HL-60 (cell line): ENCODE results near the gene TEX29.

Source experiments
- DNase-seq, 2 experiments: peaks; one replicate each; pipeline ENCODE4 v3.0.0-alpha.2; 2010 to 2020; ENCODE audit warnings: low read depth in 1 of 2, low spot score in 1 of 2
- H3K27ac ChIP-seq: fragments of 250-450 bp; sonication (Bioruptor Pico); replicated peaks from 2 replicates; pipeline ENCODE4 v1.5.1; 2020; ENCODE audit warnings: mild to moderate bottlenecking, moderate library complexity
- H3K27me3 ChIP-seq: fragments of 250-450 bp; sonication (Bioruptor Pico); 2 replicates; pipeline ENCODE4 v1.5.1; 2021; ENCODE audit warnings: mild to moderate bottlenecking, moderate library complexity; ENCODE audit not compliant: insufficient read depth, poor library complexity, severe bottlenecking
- H3K4me3 ChIP-seq: replicated peaks from 2 replicates; pipeline ENCODE4 v1.5.1; 2011; ENCODE audit warnings: mild to moderate bottlenecking, control low read depth, low read length; ENCODE audit not compliant: insufficient read depth
- CTCF ChIP-seq: IDR thresholded peaks from one replicate; pipeline ENCODE4 v1.5.1; 2011; ENCODE audit warnings: low read length, control low read depth, inconsistent platforms; ENCODE audit not compliant: insufficient read depth
- GABPA ChIP-seq: IDR thresholded peaks from 2 replicates; pipeline ENCODE4 v1.6.1; 2012; ENCODE audit warnings: low read depth
- POLR2AphosphoS5 ChIP-seq: IDR thresholded peaks from 2 replicates; pipeline ENCODE4 v1.6.1; 2012; ENCODE audit warnings: low read depth
- REST ChIP-seq: IDR thresholded peaks from 2 replicates; pipeline ENCODE4 v1.6.1; 2012; ENCODE audit warnings: low read depth; ENCODE audit not compliant: insufficient replicate concordance
- SPI1 ChIP-seq: IDR thresholded peaks from 2 replicates; pipeline ENCODE4 v1.6.1; 2012; ENCODE audit warnings: low read depth, mild to moderate bottlenecking, borderline replicate concordance

TEX29 gene

GRCh38 chr13:111302045-111302726 is 18.3 kb upstream of the TEX29 start:
- Histone ChIP-seq H3K27ac (no peak overlapping the region), H3K27me3 (no peaks in the 10 kb centered on the region), H3K4me3 (no peak overlapping the region)
- no peak for TF ChIP-seq SPI1
- TF ChIP-seq POLR2AphosphoS5 = no peak
- no peak for TF ChIP-seq REST
- TF ChIP-seq GABPA = no peak
- TF ChIP-seq CTCF = no peak
- DNase-seq = no peak

GRCh38 chr13:111303559-111303958 is 16.9 kb upstream of the TEX29 start:
- no peak overlapping the region for H3K27ac ChIP-seq
- no peaks in the 10 kb centered on the region for H3K27me3 ChIP-seq
- no peak overlapping the region for H3K4me3 ChIP-seq
- DNase-seq = no peak
- TF ChIP-seq POLR2AphosphoS5 (no peak), GABPA (no peak), CTCF (no peak), SPI1 (no peak), REST (no peak)

GRCh38 chr13:111304041-111304544 is 16.3 kb upstream of the TEX29 start:
- Histone ChIP-seq H3K27ac (no peak overlapping the region), H3K4me3 (no peak overlapping the region), H3K27me3 (no peaks in the 10 kb centered on the region)
- TF ChIP-seq CTCF = no peak
- TF ChIP-seq POLR2AphosphoS5 = no peak
- TF ChIP-seq SPI1 = no peak
- no peak for TF ChIP-seq GABPA
- no peak for TF ChIP-seq REST
- DNase-seq = no peak
